Measurements from ENCODE around the gene IFI35.
A peak's percentile ranks its signal among the peaks of the same experiment; 100 is the strongest.
"Not testable (repeated sequence)": the region's sequence is repeated elsewhere in the genome, so short reads cannot be mapped to it uniquely, and the experiment has no call there.

Gene IFI35

DNA sequence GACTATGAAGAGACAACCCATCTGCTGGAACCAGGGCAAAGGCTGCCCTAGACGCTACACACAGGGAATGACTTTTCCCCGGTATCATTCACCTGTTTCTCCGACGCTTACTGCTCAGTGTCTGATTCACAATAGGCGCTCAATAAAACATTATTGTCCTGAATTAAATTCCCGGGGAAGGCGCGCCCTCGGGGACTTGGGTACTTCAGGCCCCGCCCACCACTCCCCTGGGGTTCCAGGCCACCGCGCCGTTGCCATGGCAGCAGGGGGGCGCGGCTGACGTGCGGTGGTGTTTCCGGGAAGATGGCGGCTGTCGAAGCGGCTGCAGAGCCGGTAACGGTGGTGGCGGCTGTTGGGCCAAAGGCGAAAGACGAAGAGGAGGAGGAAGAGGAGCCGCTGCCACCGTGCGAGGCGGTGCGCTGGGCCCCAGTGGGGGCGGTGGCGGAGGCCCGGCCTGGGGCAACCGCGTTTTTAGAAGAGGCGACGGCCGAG is 26.3 kb upstream of the IFI35 start, which contains the start of gene RUNDC1:
Gene RUNDC1 (plus strand): TSS at position 292 of the 492 bp plus-strand sequence. CDS start 12 bp downstream, at position 304.
- no peaks in the 10 kb centered on the region for H3K27me3 ChIP-seq (ENCODE audit: control insufficient read depth, insufficient read depth, low read length)
- H3K4me1 ChIP-seq (ENCODE audit: control insufficient read depth, insufficient read depth, low read length): peaks cover 3% of the 10 kb centered on the region; the same call in 1 of the 2 replicates
- peaks cover 2% of the 10 kb centered on the region; the same call in 1 of the 2 replicates for H3K36me3 ChIP-seq (ENCODE audit: control insufficient read depth, insufficient read depth, low read length)
- H3K4me3 ChIP-seq (ENCODE audit: low read length): peak within 1 kb of the TSS; percentile 96
- DNase-seq (ENCODE audit: low read depth, low spot score): no peak
- H3K27ac ChIP-seq (ENCODE audit: low read length): no peak within 1 kb of the TSS
- no peaks in the 10 kb centered on the region for H3K9me3 ChIP-seq (ENCODE audit: control insufficient read depth, insufficient read depth, low read length)
- no CpG with 5 or more reads among the region's 39 CpGs for WGBS (ENCODE audit: insufficient coverage, insufficient read length)

DNA sequence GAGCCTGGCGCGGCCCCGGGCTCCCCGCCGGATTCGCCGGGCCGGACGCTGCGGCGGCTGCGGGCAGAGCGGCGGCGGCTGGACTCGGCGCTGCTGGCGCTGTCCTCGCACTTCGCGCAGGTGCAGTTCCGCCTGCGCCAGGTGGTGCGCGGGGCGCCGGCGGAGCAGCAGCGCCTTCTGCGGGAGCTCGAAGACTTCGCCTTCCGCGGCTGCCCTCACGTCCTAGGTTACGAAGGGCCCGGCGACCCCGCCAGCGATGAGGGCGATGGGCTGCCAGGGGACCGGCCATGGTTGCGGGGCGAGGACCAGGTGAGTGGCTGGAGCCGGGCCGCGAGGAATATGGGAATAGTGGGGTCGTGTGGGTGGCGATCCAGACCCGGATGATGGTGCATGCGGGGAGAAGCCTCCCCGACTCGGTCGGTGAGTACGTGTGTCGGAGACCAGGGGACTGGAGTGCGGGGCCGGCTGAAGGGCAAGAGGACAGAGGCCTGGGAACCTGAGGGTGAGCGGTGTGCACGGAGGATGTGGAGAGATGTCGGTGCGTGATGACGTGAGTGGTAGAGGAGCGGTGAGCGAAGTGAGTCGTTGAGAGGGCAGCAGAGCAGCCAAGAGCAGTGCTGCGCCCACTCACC is 25.7 kb upstream of the IFI35 start:
- Histone ChIP-seq H3K4me1 (ENCODE audit: control insufficient read depth, insufficient read depth, low read length) (peaks cover 3% of the 10 kb centered on the region; the same call in 1 of the 2 replicates), H3K4me3 (ENCODE audit: low read length) (peak overlapping the region; percentile 96), H3K9me3 (ENCODE audit: control insufficient read depth, insufficient read depth, low read length) (no peaks in the 10 kb centered on the region), H3K27ac (ENCODE audit: low read length) (no peak overlapping the region), H3K27me3 (ENCODE audit: control insufficient read depth, insufficient read depth, low read length) (no peaks in the 10 kb centered on the region), H3K36me3 (ENCODE audit: control insufficient read depth, insufficient read depth, low read length) (peaks cover 2% of the 10 kb centered on the region; the same call in 1 of the 2 replicates)
- no CpG with 5 or more reads among the region's 67 CpGs for WGBS (ENCODE audit: insufficient coverage, insufficient read length)
- no peak for DNase-seq (ENCODE audit: low read depth, low spot score)

DNA sequence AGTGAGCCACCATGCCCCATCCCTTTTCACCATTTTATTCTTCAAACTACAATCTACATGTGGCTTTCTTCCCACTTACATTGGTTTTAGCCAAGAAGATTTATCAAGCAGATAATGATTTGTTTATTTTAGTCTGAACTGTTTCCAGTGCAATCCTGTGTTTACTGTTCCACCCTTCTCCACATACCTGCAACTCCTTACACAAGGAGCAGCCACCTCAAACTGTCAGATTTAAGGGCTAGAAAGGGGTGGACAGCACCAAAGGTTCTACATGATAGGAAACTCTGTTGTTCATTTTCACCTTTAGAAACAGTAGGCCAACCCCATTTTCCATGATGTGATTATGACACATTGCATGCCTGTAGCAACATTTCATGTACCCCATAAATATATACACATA is 24.3 kb upstream of the IFI35 start:
- no peak overlapping the region for H3K27ac ChIP-seq (ENCODE audit: low read length)
- no peaks in the 10 kb centered on the region for H3K27me3 ChIP-seq (ENCODE audit: control insufficient read depth, insufficient read depth, low read length)
- H3K4me1 ChIP-seq (ENCODE audit: control insufficient read depth, insufficient read depth, low read length): peaks cover 3% of the 10 kb centered on the region; the same call in 1 of the 2 replicates
- no peaks in the 10 kb centered on the region for H3K9me3 ChIP-seq (ENCODE audit: control insufficient read depth, insufficient read depth, low read length)
- DNase-seq (ENCODE audit: low read depth, low spot score): no peak
- no peak overlapping the region for H3K4me3 ChIP-seq (ENCODE audit: low read length)
- peaks cover 5% of the 10 kb centered on the region; the same call in 1 of the 2 replicates for H3K36me3 ChIP-seq (ENCODE audit: control insufficient read depth, insufficient read depth, low read length)

DNA sequence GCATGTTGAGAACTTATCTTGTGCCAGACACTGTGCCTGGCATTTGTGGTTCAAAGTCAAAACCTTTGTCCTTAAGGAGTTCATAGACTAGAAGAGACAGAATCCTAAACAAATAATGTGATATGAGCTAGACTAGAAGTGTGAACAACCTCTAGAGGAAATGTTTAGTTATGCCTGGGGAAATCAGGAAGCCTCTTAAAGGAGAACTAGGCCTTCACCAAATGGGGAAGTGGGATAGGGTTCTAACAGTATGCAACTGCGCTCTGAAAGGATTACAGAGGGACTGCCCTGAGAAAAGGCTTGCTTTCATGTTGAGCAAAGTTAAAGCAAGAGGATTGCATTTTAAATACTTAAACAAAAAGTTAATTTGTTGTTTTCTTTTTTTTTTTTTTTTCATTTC is 21.4 kb upstream of the IFI35 start:
- no peak overlapping the region for H3K27ac ChIP-seq (ENCODE audit: low read length)
- no CpG with 5 or more reads among the region's 1 CpG for WGBS (ENCODE audit: insufficient coverage, insufficient read length)
- no peak overlapping the region for H3K4me3 ChIP-seq (ENCODE audit: low read length)
- H3K9me3 ChIP-seq (ENCODE audit: control insufficient read depth, insufficient read depth, low read length): no peaks in the 10 kb centered on the region
- no peak for DNase-seq (ENCODE audit: low read depth, low spot score)
- no peaks in the 10 kb centered on the region for H3K27me3 ChIP-seq (ENCODE audit: control insufficient read depth, insufficient read depth, low read length)
- H3K36me3 ChIP-seq (ENCODE audit: control insufficient read depth, insufficient read depth, low read length): peaks cover 15% of the 10 kb centered on the region; the same call in 1 of the 2 replicates
- no peaks in the 10 kb centered on the region for H3K4me1 ChIP-seq (ENCODE audit: control insufficient read depth, insufficient read depth, low read length)

DNA sequence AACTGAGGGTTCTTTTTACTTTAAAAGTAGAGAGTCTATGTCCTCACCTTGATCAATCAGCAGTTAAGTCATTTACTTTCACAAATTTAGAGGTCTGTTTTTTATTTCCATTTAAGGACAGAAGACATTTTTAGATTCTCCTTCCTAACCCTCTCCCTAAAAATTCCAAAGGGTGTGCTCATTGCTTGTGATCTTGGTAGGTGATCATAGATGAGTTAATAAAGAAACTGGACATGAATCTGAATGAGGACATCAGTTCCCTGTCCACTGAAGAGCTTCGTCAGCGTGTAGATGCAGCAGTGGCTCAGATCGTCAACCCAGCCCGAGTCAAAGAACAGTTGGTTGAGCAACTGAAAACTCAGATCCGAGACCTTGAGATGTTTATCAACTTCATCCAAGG is 17.4 kb upstream of the IFI35 start:
- H3K4me3 ChIP-seq (ENCODE audit: low read length): no peak overlapping the region

DNA sequence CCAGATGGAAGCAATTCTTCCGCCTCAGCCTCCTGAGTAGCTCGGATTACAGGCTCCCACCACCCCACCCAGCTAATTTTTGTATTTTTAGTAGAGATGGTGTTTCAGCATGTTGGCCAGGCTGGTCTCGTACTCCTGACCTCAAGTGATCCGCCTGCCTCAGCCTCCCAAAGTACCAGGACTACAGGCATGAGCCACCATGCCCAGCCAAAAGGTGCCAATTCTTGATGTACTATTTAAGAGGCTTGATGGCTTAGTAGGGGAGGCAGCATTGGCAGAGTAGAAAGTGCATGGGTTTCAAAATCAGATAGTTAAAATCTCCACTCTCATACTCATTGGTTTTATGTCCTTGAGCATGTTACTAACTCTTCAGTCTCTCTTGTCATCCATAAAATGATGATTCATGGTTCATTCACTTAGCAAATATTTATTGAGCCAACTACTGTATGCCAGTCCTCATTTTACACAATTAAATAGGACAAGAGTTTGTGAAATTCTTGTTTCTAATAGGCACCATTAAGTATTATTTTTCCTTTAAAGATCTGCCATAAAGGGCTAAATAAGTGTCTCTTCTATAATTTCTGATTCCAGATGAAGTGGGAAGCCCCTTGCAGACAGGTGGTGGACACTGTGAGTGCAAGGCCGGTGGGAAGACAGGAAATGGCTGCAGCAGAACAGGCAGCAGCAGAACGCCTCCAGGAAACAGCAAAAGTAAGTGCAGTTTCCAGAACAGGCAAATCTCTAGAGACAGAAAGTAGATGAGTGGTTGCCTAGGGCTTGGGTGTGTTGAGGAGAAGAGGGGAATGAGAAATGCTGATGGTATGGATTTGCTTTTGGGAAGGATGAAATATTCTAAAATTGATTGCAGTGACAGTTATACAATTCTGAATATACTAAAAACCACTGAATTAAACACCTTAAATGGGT is 16.6 kb upstream of the IFI35 start:
- H3K27me3 ChIP-seq (ENCODE audit: control insufficient read depth, insufficient read depth, low read length): no peaks in the 10 kb centered on the region
- no peak overlapping the region for H3K4me3 ChIP-seq (ENCODE audit: low read length)
- WGBS (ENCODE audit: insufficient coverage, insufficient read length): no CpG with 5 or more reads among the region's 6 CpGs
- DNase-seq (ENCODE audit: low read depth, low spot score): no peak
- no peaks in the 10 kb centered on the region for H3K4me1 ChIP-seq (ENCODE audit: control insufficient read depth, insufficient read depth, low read length)
- peaks cover 30% of the 10 kb centered on the region for H3K36me3 ChIP-seq (ENCODE audit: control insufficient read depth, insufficient read depth, low read length)
- no peak overlapping the region for H3K27ac ChIP-seq (ENCODE audit: low read length)
- no peaks in the 10 kb centered on the region for H3K9me3 ChIP-seq (ENCODE audit: control insufficient read depth, insufficient read depth, low read length)

More for the DNA sequence above, 17.4 kb upstream of the IFI35 start:
- Histone ChIP-seq H3K27me3 (ENCODE audit: control insufficient read depth, insufficient read depth, low read length) (no peaks in the 10 kb centered on the region), H3K27ac (ENCODE audit: low read length) (no peak overlapping the region), H3K9me3 (ENCODE audit: control insufficient read depth, insufficient read depth, low read length) (no peaks in the 10 kb centered on the region), H3K36me3 (ENCODE audit: control insufficient read depth, insufficient read depth, low read length) (peaks cover 31% of the 10 kb centered on the region), H3K4me1 (ENCODE audit: control insufficient read depth, insufficient read depth, low read length) (no peaks in the 10 kb centered on the region)
- no CpG with 5 or more reads among the region's 5 CpGs for WGBS (ENCODE audit: insufficient coverage, insufficient read length)
- no peak for DNase-seq (ENCODE audit: low read depth, low spot score)

DNA sequence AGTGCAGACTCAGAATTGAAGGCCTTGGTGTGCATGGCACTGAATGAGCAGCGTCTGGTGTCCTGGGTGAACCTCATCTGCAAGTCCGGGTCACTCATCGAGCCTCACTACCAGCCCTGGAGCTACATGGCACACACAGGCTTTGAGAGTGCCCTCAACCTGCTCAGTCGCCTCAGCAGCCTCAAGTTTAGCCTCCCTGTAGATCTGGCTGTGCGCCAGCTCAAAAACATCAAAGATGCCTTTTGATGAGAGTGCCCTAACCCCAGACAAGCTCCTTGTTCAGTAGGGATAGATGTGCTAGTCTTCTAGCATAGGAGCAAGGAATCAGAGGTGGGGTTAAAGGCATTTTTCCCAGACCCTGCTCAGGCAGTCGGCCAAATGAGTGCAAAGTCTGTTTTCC is 15.1 kb upstream of the IFI35 start:
- WGBS (ENCODE audit: insufficient coverage, insufficient read length): no CpG with 5 or more reads among the region's 6 CpGs
- DNase-seq (ENCODE audit: low read depth, low spot score): no peak
- Histone ChIP-seq H3K27ac (ENCODE audit: low read length) (no peak overlapping the region), H3K4me1 (ENCODE audit: control insufficient read depth, insufficient read depth, low read length) (no peaks in the 10 kb centered on the region), H3K9me3 (ENCODE audit: control insufficient read depth, insufficient read depth, low read length) (no peaks in the 10 kb centered on the region), H3K27me3 (ENCODE audit: control insufficient read depth, insufficient read depth, low read length) (no peaks in the 10 kb centered on the region), H3K4me3 (ENCODE audit: low read length) (no peak overlapping the region), H3K36me3 (ENCODE audit: control insufficient read depth, insufficient read depth, low read length) (peaks cover 29% of the 10 kb centered on the region)

DNA sequence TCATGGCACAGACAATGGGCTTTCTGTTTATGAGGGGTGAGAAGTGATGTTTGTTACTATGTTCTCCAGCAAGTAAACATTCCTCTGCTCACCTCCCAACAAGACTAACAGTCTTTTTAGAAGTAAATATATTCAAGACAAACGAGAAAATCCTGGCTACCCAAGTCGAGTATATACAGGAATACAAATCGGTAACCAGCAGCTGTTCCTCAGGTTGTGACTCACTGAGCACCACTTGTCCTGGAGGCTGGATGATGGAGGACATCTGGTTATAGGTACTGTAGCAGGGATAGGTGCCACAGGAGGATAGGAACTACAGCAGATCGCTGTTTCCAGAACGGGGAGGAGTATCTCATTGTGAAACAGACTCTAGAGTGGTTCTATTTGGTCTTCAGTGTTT is 13.7 kb upstream of the IFI35 start:
- H3K36me3 ChIP-seq (ENCODE audit: control insufficient read depth, insufficient read depth, low read length): peaks cover 26% of the 10 kb centered on the region
- no CpG with 5 or more reads among the region's 5 CpGs for WGBS (ENCODE audit: insufficient coverage, insufficient read length)
- H3K9me3 ChIP-seq (ENCODE audit: control insufficient read depth, insufficient read depth, low read length): no peaks in the 10 kb centered on the region
- H3K27me3 ChIP-seq (ENCODE audit: control insufficient read depth, insufficient read depth, low read length): no peaks in the 10 kb centered on the region
- no peak overlapping the region for H3K27ac ChIP-seq (ENCODE audit: low read length)
- no peak for DNase-seq (ENCODE audit: low read depth, low spot score)
- no peak overlapping the region for H3K4me3 ChIP-seq (ENCODE audit: low read length)
- H3K4me1 ChIP-seq (ENCODE audit: control insufficient read depth, insufficient read depth, low read length): no peaks in the 10 kb centered on the region

DNA sequence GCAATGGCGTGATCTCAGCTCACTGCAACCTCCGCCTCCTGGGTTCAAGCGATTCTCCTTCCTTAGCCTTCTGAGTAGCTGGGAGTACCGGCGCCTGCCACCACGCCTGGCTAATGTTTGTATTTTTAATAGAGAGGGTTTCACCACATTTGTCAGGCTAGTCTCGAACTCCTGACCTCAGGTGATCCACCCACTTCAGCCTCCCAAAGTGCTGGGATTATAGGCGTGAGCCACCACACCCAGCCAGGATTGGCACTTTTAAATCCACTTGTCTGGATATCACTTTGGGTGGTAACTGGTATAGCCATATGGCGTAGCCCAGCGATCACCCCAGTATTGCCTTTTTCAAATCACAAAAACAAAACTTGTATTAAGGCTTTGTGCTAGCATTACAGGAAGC is 12.7 kb upstream of the IFI35 start:
- no CpG with 5 or more reads among the region's 10 CpGs for WGBS (ENCODE audit: insufficient coverage, insufficient read length)
- not testable (repeated sequence) for H3K27ac ChIP-seq (ENCODE audit: low read length); H3K27me3 ChIP-seq (ENCODE audit: control insufficient read depth, insufficient read depth, low read length); H3K4me3 ChIP-seq (ENCODE audit: low read length); DNase-seq (ENCODE audit: low read depth, low spot score); H3K4me1 ChIP-seq (ENCODE audit: control insufficient read depth, insufficient read depth, low read length); H3K9me3 ChIP-seq (ENCODE audit: control insufficient read depth, insufficient read depth, low read length)
- peaks cover 26% of the 10 kb centered on the region for H3K36me3 ChIP-seq (ENCODE audit: control insufficient read depth, insufficient read depth, low read length)

DNA sequence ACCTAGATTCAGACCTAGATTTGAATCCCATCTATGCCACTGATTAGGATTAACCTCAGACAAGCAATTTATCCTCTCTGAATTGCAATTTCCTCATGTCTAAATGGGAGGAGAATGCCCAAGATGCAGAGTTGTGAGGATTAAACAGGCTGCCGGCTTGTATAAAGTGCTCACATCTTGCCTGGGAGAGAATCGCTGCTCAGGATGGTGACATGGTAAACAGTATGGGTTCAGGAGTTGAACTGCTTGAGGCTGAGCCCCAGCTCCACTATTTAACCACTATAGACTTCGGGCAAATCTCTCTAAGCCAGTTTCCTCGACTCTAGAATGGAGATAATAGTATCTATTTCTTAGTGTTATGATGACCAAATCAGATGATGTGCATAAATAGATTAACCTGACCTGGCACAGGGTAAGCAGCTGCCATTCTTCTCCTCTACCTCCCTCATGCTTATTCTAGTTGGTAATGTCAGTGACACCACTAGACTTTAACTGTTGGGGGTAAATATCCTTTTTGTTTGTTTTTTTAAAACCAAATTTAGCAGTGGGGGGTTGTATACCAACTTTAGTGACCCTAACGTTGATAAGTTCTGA is 9.1 kb upstream of the IFI35 start:
- no peak overlapping the region for H3K27ac ChIP-seq (ENCODE audit: low read length)
- peaks cover 22% of the 10 kb centered on the region for H3K36me3 ChIP-seq (ENCODE audit: control insufficient read depth, insufficient read depth, low read length)
- H3K9me3 ChIP-seq (ENCODE audit: control insufficient read depth, insufficient read depth, low read length): no peaks in the 10 kb centered on the region
- no peak for DNase-seq (ENCODE audit: low read depth, low spot score)
- no peaks in the 10 kb centered on the region for H3K27me3 ChIP-seq (ENCODE audit: control insufficient read depth, insufficient read depth, low read length)
- H3K4me3 ChIP-seq (ENCODE audit: low read length): peak overlapping the region; percentile 11; the same call in 1 of the 2 replicates
- WGBS (ENCODE audit: insufficient coverage, insufficient read length): no CpG with 5 or more reads among the region's 5 CpGs
- 0 out of 2 replicates have a peak, but pooled peaks cover 1% of the 10 kb centered on the region for H3K4me1 ChIP-seq (ENCODE audit: control insufficient read depth, insufficient read depth, low read length)

All from iPS DF 6.9 (cell line).